DMS53 treated with DMSO at 0.1 percent for 48 hours (cell line): ENCODE measurements around the gene CHST12.

Experiments used
- DNase-seq: peaks from one replicate; lab custom pipeline; 2025; ENCODE audit not compliant: unreplicated experiment; lab: John Stamatoyannopoulos, UW

The CHST12 gene

GRCh38 chr7:2478399-2478785, 75.0 kb downstream of the CHST12 start:
- no peak for DNase-seq

- no peak for DNase-seq
Measured at GRCh38 chr7:2478800-2479199, 75.4 kb downstream of the CHST12 start.

GRCh38 chr7:2479276-2480069, 76.1 kb downstream of the CHST12 start:
- DNase-seq: no peak

GRCh38 chr7:2480070-2480408, 76.6 kb downstream of the CHST12 start:
- DNase-seq: no peak

GRCh38 chr7:2481195-2481594, 77.8 kb downstream of the CHST12 start:
- no peak for DNase-seq

GRCh38 chr7:2482725-2483451, 79.5 kb downstream of the CHST12 start:
- no peak for DNase-seq

GRCh38 chr7:2483494-2483893, 80.1 kb downstream of the CHST12 start:
- DNase-seq: no peak

GRCh38 chr7:2484868-2485267, 81.5 kb downstream of the CHST12 start:
- DNase-seq: no peak

- DNase-seq: no peak
Measured at GRCh38 chr7:2487586-2488271, 84.3 kb downstream of the CHST12 start.

- DNase-seq: no peak
Measured at GRCh38 chr7:2488272-2488645, 84.8 kb downstream of the CHST12 start.

GRCh38 chr7:2488681-2489080, 85.3 kb downstream of the CHST12 start:
- DNase-seq: no peak

GRCh38 chr7:2490181-2490651, 86.8 kb downstream of the CHST12 start:
- DNase-seq: no peak

- no peak for DNase-seq
Measured at GRCh38 chr7:2492038-2492437, 88.6 kb downstream of the CHST12 start.

- no peak for DNase-seq
Measured at GRCh38 chr7:2493205-2494164, 90.1 kb downstream of the CHST12 start.

GRCh38 chr7:2494191-2495130, 91.0 kb downstream of the CHST12 start:
- no peak for DNase-seq

- no peak for DNase-seq
Measured at GRCh38 chr7:2495418-2496299, 92.2 kb downstream of the CHST12 start.

- DNase-seq: no peak
Measured at GRCh38 chr7:2496375-2496774, 93.0 kb downstream of the CHST12 start.

- DNase-seq: no peak
Measured at GRCh38 chr7:2497065-2497464, 93.7 kb downstream of the CHST12 start.
